ENCODE measurements around the gene TSPEAR. TPM values are rescaled to one million over a fixed set of nuclear protein-coding genes. Genes with fewer than 3 reads are reported as not detected.

TSPEAR gene
- total RNA-seq, 2 donors from 2014 or later, result not detected

DNA sequence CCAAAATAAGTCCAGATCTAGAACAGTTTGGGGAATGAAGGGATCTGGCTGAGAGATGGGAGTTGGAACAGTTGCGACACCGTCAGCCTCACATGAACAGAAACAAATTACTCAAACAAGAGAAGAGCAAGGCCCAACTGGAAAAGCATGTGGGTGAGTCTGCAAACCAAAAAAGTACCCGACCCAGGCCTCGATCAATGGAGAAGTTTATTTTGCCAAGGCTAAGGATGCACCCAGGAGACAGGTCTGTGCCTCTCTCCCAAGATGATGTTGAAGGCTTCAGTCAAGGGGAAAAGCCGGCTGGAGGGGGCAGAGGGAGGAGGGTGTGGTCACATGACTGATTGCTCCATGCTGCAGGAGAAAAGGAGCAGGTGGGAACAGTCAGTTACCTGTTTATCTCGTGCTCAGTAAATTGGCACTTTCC lies 213.7 kb downstream of the TSPEAR start:
- Histone ChIP-seq H3K4me3 (no peak overlapping the region), H3K9me3 (no peaks in the 10 kb centered on the region), H3K9ac (ENCODE audit: low read depth in 2 of 2, low read length in 2 of 2) (no peak overlapping the region), H3K4me1 (no peaks in the 10 kb centered on the region), H3K36me3 (no peaks in the 10 kb centered on the region), H3K27ac (no peak overlapping the region), H3K27me3 (no peaks in the 10 kb centered on the region)
- intact Hi-C loops (cut with DNase I), result no loop called here
- no peak for DNase-seq
- TF ChIP-seq, protein P1, sequence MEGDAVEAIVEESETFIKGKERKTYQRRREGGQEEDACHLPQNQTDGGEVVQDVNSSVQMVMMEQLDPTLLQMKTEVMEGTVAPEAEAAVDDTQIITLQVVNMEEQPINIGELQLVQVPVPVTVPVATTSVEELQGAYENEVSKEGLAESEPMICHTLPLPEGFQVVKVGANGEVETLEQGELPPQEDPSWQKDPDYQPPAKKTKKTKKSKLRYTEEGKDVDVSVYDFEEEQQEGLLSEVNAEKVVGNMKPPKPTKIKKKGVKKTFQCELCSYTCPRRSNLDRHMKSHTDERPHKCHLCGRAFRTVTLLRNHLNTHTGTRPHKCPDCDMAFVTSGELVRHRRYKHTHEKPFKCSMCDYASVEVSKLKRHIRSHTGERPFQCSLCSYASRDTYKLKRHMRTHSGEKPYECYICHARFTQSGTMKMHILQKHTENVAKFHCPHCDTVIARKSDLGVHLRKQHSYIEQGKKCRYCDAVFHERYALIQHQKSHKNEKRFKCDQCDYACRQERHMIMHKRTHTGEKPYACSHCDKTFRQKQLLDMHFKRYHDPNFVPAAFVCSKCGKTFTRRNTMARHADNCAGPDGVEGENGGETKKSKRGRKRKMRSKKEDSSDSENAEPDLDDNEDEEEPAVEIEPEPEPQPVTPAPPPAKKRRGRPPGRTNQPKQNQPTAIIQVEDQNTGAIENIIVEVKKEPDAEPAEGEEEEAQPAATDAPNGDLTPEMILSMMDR (IDR thresholded peaks at IDR 0.05), result no peak

DNA sequence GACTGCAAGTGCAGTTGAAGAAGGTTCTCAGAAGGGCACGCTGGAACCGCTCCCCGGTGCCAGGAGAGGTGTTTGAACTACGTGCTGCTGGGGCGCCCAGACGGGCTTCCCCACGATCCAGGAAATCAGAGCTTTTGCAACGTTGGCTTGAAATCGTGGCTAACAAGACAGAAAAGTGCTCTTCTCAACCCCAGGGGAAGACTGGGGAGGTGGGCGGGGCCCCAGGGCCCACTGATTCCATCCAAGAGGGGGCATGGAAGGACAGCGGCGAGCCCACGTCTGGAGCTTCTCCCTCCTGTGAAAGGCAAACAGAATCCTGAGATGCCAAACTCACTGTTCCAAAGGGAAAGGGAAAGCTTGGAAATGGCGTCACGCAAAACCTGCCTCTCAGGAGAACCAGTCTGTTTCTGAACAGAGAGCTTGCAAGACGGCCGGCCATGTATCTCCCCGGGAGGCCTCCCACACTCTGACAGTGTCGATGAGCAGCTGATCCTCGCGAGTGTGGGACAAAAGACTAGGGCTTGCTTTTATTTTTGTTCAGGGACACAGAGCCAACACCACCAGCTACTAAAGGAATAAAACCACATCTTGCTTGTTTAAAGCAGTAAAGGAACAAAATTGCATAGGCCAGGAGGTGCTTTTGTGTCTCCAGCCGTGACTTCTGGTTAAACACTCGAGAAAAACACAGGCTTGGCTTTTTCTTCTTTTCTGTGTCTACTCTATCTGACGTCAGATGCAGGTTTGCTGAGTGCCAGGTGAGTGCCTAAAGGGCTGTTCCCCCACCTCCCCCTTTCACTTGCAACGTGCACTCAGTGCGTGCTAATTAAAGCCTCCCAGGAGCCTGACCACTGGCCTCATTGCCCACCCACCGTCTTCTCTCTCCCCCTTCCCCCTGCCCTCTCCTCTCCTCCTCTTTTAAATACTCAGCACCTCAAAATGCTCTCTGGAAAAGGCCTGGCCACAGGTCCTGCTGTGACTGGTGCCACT lies 214.5 kb downstream of the TSPEAR start:
- intact Hi-C loops (cut with DNase I), result no loop called here
- no peaks in the 10 kb centered on the region for H3K27me3 ChIP-seq
- H3K36me3 ChIP-seq, result no peaks in the 10 kb centered on the region
- H3K4me1 ChIP-seq, result no peaks in the 10 kb centered on the region
- DNase-seq, result no peak
- no peak overlapping the region for H3K4me3 ChIP-seq
- no peak overlapping the region for H3K9ac ChIP-seq (ENCODE audit: low read depth in 2 of 2, low read length in 2 of 2)
- TF ChIP-seq, protein P1 (IDR thresholded peaks at IDR 0.05), result no peak
- H3K27ac ChIP-seq, result no peak overlapping the region
- H3K9me3 ChIP-seq, result no peaks in the 10 kb centered on the region

DNA sequence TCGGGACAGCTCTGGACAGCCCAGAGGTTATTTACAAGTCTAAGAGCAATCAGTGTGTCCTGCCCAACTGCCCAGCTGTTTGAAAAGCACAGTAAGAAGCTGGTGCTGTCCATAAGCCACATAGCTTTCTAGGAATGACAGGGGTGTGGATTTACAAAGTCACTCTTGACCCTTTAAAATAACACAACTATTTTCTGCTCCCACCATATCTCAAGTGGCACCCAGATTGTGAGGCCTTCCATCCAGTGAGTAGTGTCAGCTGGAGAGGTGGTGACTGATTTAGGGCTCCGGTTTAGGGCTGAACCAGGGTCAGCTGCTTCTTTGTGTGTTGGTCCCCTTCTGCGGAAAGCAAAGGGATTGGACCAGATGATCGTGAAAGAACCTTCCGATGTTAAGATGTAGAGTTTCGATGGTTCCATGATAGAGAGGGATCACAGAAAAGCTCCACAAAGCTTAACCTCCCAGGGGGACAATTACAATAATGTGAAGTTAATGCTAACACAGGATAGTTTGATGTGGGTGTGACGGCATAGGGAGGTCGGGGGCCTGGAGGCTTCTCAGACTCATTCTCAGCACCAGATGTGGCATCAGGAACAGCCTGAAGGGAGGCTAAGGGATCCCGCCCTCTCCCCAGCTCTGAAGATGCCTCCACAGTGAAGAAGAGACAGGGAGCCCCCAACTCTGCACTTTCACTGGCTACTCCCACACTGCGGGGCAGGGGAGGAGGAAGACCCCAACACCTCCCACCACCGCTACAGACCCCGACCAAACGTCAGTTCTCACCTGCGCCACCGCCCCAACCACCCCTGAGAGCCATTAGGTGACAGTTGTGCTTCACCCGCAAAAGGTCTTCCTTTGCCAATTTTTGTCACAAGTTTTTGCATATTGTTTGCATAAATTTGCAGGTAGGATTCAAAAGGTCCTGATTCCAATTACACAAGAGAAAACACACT lies 215.5 kb downstream of the TSPEAR start:
- H3K9ac ChIP-seq (ENCODE audit: low read depth in 2 of 2, low read length in 2 of 2), result no peak overlapping the region
- H3K9me3 ChIP-seq, result no peaks in the 10 kb centered on the region
- DNase-seq, result no peak
- H3K4me1 ChIP-seq, result no peaks in the 10 kb centered on the region
- H3K27ac ChIP-seq, result no peak overlapping the region
- H3K36me3 ChIP-seq, result no peaks in the 10 kb centered on the region
- intact Hi-C loops (cut with DNase I), result no loop called here
- TF ChIP-seq, protein P1 (IDR thresholded peaks at IDR 0.05), result no peak
- H3K27me3 ChIP-seq, result no peaks in the 10 kb centered on the region
- no peak overlapping the region for H3K4me3 ChIP-seq

DNA sequence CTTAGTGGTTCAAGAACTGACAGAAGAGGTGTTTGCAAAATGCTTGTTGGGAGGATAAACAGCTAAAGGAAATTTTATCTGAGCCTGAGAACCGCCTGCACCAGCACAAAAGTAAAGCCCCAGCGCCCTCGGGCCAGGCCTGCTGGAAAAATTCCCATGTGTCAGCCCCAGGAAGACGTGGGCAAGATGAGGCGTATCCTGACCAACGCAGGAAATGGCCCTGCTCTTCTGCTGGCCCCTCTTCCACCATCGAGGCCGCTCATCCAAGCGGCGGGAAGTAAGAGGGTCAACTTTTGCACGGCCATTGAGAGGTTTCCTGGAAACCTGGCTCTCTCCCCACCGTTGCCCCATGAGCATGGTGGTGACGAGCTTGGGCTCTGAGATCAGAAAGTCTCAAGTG lies 216.4 kb downstream of the TSPEAR start:
- no peak overlapping the region for H3K9ac ChIP-seq (ENCODE audit: low read depth in 2 of 2, low read length in 2 of 2)
- TF ChIP-seq, protein P1 (IDR thresholded peaks at IDR 0.05), result no peak
- no peaks in the 10 kb centered on the region for H3K27me3 ChIP-seq
- no peak overlapping the region for H3K27ac ChIP-seq
- intact Hi-C loops (cut with DNase I), result no loop called here
- no peaks in the 10 kb centered on the region for H3K36me3 ChIP-seq
- H3K4me1 ChIP-seq, result no peaks in the 10 kb centered on the region
- H3K9me3 ChIP-seq, result no peaks in the 10 kb centered on the region
- no peak for DNase-seq
- no peak overlapping the region for H3K4me3 ChIP-seq

DNA sequence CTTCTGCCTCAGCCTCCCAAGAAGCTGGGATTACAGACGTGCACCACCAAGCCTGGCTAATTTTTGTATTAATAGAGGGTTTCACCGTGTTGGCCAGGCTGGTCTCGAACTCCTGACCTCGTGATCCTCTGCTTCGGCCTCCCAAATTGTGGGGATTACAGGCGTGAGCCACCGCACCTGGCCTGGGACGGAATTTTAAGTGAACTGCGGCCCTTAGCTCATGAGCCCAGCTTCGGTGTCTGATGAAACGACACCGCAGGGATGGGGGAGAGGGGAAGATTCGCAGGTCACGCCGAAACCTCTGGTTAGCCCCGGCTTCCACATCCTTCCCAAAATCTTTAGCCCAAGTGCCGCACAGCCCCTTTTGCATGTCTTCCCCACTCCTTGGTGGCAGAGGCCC lies 217.0 kb downstream of the TSPEAR start:
- Histone ChIP-seq H3K9me3 (no peaks in the 10 kb centered on the region), H3K27ac (no peak overlapping the region), H3K9ac (ENCODE audit: low read depth in 2 of 2, low read length in 2 of 2) (no peak overlapping the region), H3K4me1 (no peaks in the 10 kb centered on the region), H3K4me3 (no peak overlapping the region), H3K27me3 (no peaks in the 10 kb centered on the region), H3K36me3 (no peaks in the 10 kb centered on the region)
- TF ChIP-seq, protein P1 (IDR thresholded peaks at IDR 0.05), result no peak
- DNase-seq, result no peak
- intact Hi-C loops (cut with DNase I), result no loop called here
